Measurements from ENCODE around the gene YOD1.

GRCh38 chr1:207081806-207082205 lies 30.8 kb upstream of the YOD1 start:
- TF ChIP-seq CTCF (conservative IDR thresholded peaks at IDR 0.05) (no peak), ZFX (IDR thresholded peaks at IDR 0.05) (no peak)
